Mucosa of descending colon (tissue), 3 donors: Measurements from ENCODE around the gene EDA. TPM values are rescaled to one million over a fixed set of nuclear protein-coding genes. Genes with fewer than 3 reads are reported as not detected.

Source experiments
- ATAC-seq: fragments of 200-7000 bp; cut with Tn5 transposase; one replicate; pipeline ENCODE4 v1.9.1; 2020; ENCODE audit warnings: mild to moderate bottlenecking, moderate library complexity
- DNase-seq, 3 donors: peaks; one replicate each; pipeline ENCODE4 v3.0.0-alpha.2; 2020
- H3K36me3 ChIP-seq: fragments of 200-600 bp; one replicate; pipeline ENCODE4 v1.8.0; 2021; ENCODE audit warnings: low read depth, mild to moderate bottlenecking
- H3K4me1 ChIP-seq: fragments of 200-600 bp; one replicate; pipeline ENCODE4 v1.8.0; 2021; ENCODE audit warnings: low read depth, mild to moderate bottlenecking
- H3K4me3 ChIP-seq: fragments of 200-600 bp; one replicate; pipeline ENCODE4 v1.8.0; 2021; ENCODE audit warnings: mild to moderate bottlenecking
- H3K9me3 ChIP-seq: fragments of 200-600 bp; one replicate; pipeline ENCODE4 v1.8.0; 2021; ENCODE audit warnings: mild to moderate bottlenecking
- intact Hi-C, 2 donors: fragments of 100-400 bp; cut with DNase I in 1 of 2; cut with micrococcal nuclease in 1 of 2; formaldehyde crosslinking; loops; one replicate each; pipeline versions ENCODE4 v1.11.0 to v1.11.1; 2022; cut with DNase I, micrococcal nuclease
- total RNA-seq, 3 donors: library from RNA; stranded (reverse); fragmentation: NEBNext Ultra II Directional in 2 of 3; extraction: Animal tissue kit (Norgen Biotek cat#: 25700) in 2 of 3; gene quantifications; one replicate each; pipeline versions ENCODE4 v1.2.1 to v1.2.4, GENCODE V29; 2021 to 2023
- TF ChIP-seq, protein P1 (sequence below): fragments of 200-600 bp; IDR thresholded peaks from one replicate; pipeline ENCODE4 v1.8.0; 2022; ENCODE audit warnings: antibody characterized with exemption, mild to moderate bottlenecking
- donor health status: DM: no; HTN: no; CAD: no; lungs with moderate emphysema.
- donor health status: DM: no; HTN: no; CAD: no.
- donor health status: DM: no; HTN: yes; CAD: no.

EDA gene
- total RNA-seq, 3 donors from 2014 or later, result 2.6 to 7.2 (median 4.9) TPM

DNA sequence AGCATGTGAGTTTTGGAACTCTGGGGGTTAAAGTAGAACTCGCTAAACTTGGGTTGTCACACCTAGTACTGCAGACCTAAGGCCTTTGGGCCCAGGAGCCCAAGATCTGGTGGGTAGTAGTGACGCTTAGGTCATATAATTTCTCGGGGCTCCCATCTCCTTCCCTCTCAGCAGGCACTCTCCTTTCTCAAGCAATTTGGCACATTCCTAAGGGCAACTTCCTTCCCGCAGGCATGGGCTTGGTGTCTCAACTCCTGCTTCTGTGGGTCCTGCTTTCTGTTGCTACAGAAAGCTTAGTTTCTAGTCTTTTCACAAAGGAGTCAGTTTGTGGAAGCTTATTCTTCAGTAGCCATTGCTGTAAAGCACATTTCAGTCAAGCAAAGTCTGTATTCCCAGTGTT is 10.4 kb upstream of the EDA start:
- intact Hi-C loops, result no loop called here
- Histone ChIP-seq H3K4me1 (no peaks in the 10 kb centered on the region), H3K36me3 (no peaks in the 10 kb centered on the region), H3K4me3 (no peak overlapping the region), H3K9me3 (no peaks in the 10 kb centered on the region)
- DNase-seq (no peak), ATAC-seq (no peak)
- TF ChIP-seq, protein P1, sequence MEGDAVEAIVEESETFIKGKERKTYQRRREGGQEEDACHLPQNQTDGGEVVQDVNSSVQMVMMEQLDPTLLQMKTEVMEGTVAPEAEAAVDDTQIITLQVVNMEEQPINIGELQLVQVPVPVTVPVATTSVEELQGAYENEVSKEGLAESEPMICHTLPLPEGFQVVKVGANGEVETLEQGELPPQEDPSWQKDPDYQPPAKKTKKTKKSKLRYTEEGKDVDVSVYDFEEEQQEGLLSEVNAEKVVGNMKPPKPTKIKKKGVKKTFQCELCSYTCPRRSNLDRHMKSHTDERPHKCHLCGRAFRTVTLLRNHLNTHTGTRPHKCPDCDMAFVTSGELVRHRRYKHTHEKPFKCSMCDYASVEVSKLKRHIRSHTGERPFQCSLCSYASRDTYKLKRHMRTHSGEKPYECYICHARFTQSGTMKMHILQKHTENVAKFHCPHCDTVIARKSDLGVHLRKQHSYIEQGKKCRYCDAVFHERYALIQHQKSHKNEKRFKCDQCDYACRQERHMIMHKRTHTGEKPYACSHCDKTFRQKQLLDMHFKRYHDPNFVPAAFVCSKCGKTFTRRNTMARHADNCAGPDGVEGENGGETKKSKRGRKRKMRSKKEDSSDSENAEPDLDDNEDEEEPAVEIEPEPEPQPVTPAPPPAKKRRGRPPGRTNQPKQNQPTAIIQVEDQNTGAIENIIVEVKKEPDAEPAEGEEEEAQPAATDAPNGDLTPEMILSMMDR, result no peak

DNA sequence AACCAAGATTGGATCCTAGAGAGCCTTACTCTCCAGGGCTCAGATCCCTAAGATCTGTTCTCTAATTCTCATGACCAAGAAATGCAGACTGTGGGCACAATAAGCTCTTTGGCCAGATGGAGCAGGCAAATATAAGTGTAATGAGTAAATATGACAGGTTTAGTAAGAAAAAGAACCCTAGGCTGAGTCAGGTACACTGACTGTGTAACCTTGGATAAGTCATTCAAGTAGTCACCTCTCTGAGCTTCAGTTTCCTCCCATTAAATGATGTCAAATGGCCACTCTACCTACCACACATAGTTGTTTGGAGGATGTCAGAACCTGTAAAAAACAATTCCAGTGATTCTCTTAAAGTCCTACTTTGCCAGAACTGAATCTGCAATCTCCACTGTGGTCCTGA is 8.3 kb upstream of the EDA start:
- H3K4me3 ChIP-seq, result no peak overlapping the region
- TF ChIP-seq, protein P1, result no peak
- ATAC-seq (no peak), DNase-seq (no peak)
- H3K4me1 ChIP-seq, result no peaks in the 10 kb centered on the region
- no peaks in the 10 kb centered on the region for H3K36me3 ChIP-seq
- intact Hi-C loops, result no loop called here
- H3K9me3 ChIP-seq, result no peaks in the 10 kb centered on the region

DNA sequence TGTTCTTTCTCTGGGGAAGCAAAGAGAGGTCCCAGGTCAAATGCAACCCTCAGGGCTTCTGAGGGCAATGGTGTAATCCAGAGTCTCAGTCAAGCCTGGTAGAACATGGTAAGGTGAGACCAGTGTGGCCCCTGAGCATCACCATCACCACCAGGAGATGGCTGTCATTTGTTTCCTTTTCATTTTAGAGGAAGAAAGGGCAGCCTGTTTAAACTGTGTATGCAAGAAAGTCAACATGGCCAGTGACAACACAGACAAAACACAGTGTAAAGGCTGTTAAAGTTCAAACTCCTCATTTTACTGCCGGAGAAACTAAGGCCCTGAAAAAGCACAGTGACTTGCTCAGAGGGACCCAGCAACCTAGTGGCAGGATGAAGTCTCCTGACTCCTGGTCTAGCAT is 2.0 kb upstream of the EDA start:
- H3K36me3 ChIP-seq, result no peaks in the 10 kb centered on the region
- DNase-seq (no peak), ATAC-seq (no peak)
- TF ChIP-seq, protein P1, result no peak
- no peak overlapping the region for H3K4me3 ChIP-seq
- no peaks in the 10 kb centered on the region for H3K9me3 ChIP-seq
- intact Hi-C loops, result no loop called here
- H3K4me1 ChIP-seq, result no peaks in the 10 kb centered on the region

DNA sequence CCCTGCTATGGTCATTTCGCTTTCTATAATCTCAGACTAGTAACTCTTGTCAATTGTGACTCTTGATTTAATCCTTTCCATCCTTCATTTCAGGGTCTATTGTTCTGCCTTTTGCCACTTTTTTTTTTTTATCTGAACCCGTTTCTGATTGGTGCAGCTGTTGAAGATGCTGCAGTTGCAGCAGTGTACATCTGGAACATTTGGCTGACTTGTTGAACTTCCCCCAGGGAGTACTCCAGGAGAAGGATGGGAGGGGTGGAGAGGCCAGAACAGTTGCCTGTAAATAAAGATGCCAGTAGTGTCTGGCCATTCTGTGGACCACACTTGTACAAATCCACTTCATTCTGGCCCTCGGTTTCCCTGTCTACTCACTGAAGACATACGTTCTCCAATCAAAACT is 1.0 kb upstream of the EDA start:
- ATAC-seq, result no peak
- no peaks in the 10 kb centered on the region for H3K4me1 ChIP-seq
- no peaks in the 10 kb centered on the region for H3K36me3 ChIP-seq
- H3K4me3 ChIP-seq, result no peak overlapping the region
- DNase-seq, result peak in 1 of 3 donors; percentile 1
- intact Hi-C loops, result no loop called here
- no peaks in the 10 kb centered on the region for H3K9me3 ChIP-seq
- TF ChIP-seq, protein P1, result no peak

GRCh38 chrX:69615342-69615741 is 571 bp upstream of the EDA start:
- ATAC-seq (no peak), DNase-seq (peak in 1 of 3 donors; percentile 2)
- intact Hi-C loops, result no loop called here
- Histone ChIP-seq H3K36me3 (no peaks in the 10 kb centered on the region), H3K4me1 (no peaks in the 10 kb centered on the region), H3K9me3 (no peaks in the 10 kb centered on the region), H3K4me3 (no peak overlapping the region)
- TF ChIP-seq, protein P1, result no peak
